Muscle of leg (tissue), 11 donors: Measurements from ENCODE around the gene PIMREG. TPM values are rescaled to one million over a fixed set of nuclear protein-coding genes. Genes with fewer than 3 reads are reported as not detected.

Experiments
- DNase-seq: peaks from one replicate; pipeline ENCODE4 v3.0.0; 2013
- H3K27ac ChIP-seq: one replicate; pipeline ENCODE4 v1.5.1; 2013; ENCODE audit warnings: mild to moderate bottlenecking, low read length, control low read depth
- H3K27me3 ChIP-seq: one replicate; pipeline ENCODE4 v1.6.1; 2013; ENCODE audit warnings: low read length; ENCODE audit not compliant: control insufficient read depth, insufficient read depth
- H3K36me3 ChIP-seq: one replicate; pipeline ENCODE4 v1.6.1; 2013; ENCODE audit warnings: low read length; ENCODE audit not compliant: control insufficient read depth, insufficient read depth
- H3K4me1 ChIP-seq: one replicate; pipeline ENCODE4 v1.6.1; 2013; ENCODE audit warnings: low read length; ENCODE audit not compliant: control insufficient read depth, insufficient read depth
- H3K4me3 ChIP-seq: one replicate; pipeline ENCODE4 v1.5.1; 2013; ENCODE audit warnings: low read length, control low read depth
- H3K9me3 ChIP-seq: replicated peaks from 2 replicates; pipeline ENCODE4 v1.6.1; 2013; ENCODE audit warnings: low read depth, low read length; ENCODE audit not compliant: control insufficient read depth
- WGBS: methylation state at CpG from one replicate; pipeline ENCODE4 v1.1.5; 2013; ENCODE audit warnings: missing lambda C conversion rate; ENCODE audit not compliant: insufficient coverage; 5-methylcytosine and 5-hydroxymethylcytosine counted together
- polyA plus RNA-seq, 8 donors: library from polyadenylated mRNA; unstranded; fragments of 120-200 nt; gene quantifications; one replicate each; pipeline versions ENCODE4 v1.2.1 to v1.2.3, GENCODE V29; 2013; ENCODE audit warnings: inconsistent platforms in 1 of 8, low replicate concordance in 1 of 8; ENCODE audit not compliant: insufficient read length in 8 of 8, insufficient read depth in 1 of 8
- total RNA-seq: library from RNA; stranded (reverse); fragments of 120-200 nt; gene quantifications from one replicate; pipeline ENCODE4 v1.2.4, GENCODE V29; 2013

The PIMREG gene
- total and polyA plus RNA-seq, 9 donors, result 11.3 to 22.9 (median 19.0) TPM

DNA sequence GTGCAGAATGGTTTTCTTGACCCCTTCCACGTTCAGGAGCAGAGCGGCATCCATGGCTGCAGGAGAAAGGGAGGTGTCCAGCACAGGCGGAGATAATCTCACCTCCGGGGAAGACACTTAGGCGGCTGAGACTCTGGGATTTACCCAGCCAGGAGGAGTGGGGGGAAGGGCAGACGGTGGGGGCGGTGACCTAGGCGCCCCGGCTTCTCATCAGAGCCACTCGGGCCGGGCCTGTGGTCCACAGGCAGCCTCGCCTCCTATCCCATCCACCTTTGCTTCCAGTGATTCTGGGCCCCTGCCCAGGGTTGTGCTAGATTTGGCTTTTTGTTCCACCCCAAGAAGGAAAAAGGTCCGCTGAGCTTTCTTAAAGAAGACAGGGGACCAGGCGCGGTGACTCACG is 9.2 kb upstream of the PIMREG start, which contains the start of gene AIPL1:
AIPL1 (minus strand) TSS at position 71 of the 400 bp plus-strand sequence; CDS start at position 54, 17 bp downstream.
- 45% methylated on average over 8 of the region's 16 CpGs for WGBS
- no peak for DNase-seq
- H3K4me3 ChIP-seq, result no peak within 1 kb of the TSS
- no peaks in the 10 kb centered on the region for H3K4me1 ChIP-seq
- peaks cover 12% of the 10 kb centered on the region for H3K27me3 ChIP-seq
- H3K9me3 ChIP-seq, result peaks cover 3% of the 10 kb centered on the region
- H3K36me3 ChIP-seq, result no peaks in the 10 kb centered on the region
- no peak within 1 kb of the TSS for H3K27ac ChIP-seq

GRCh38 chr17:6435968-6436367 is 8.3 kb upstream of the PIMREG start:
- no peak overlapping the region for H3K27ac ChIP-seq
- peaks cover 12% of the 10 kb centered on the region for H3K27me3 ChIP-seq
- H3K4me3 ChIP-seq, result no peak overlapping the region
- WGBS, result 0% methylated on average over 1 of the region's 9 CpGs
- peak; percentile 48 for DNase-seq
- H3K9me3 ChIP-seq, result peaks cover 1% of the 10 kb centered on the region
- no peaks in the 10 kb centered on the region for H3K4me1 ChIP-seq
- no peaks in the 10 kb centered on the region for H3K36me3 ChIP-seq

- Histone ChIP-seq H3K27ac (no peak overlapping the region), H3K36me3 (no peaks in the 10 kb centered on the region), H3K4me1 (no peaks in the 10 kb centered on the region), H3K9me3 (no peaks in the 10 kb centered on the region), H3K4me3 (no peak overlapping the region), H3K27me3 (peaks cover 12% of the 10 kb centered on the region)
- no CpG with 5 or more reads among the region's 4 CpGs for WGBS
- no peak for DNase-seq
Observed at GRCh38 chr17:6437466-6437865, 6.8 kb upstream of the PIMREG start.

DNA sequence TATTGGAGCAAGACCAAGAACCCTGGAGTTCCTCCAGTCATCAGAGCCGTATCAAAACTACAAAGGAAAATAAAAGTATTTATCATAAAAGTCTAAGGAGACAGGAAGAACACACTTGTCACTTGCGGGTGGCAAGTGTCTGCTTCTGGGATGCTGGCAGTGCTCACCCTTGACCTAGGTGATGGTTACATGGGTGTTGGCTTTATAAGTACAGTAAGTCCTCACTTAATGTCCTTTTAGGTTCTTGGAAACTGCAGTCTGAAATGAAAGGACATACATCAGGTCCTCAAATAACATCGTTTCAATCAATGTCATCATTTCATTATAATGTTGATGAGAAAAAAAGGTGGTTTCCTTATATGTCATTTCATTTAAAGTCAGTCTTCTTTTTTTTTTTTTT is 6.3 kb upstream of the PIMREG start:
- Histone ChIP-seq H3K9me3 (no peaks in the 10 kb centered on the region), H3K27ac (no peak overlapping the region), H3K4me3 (no peak overlapping the region), H3K36me3 (no peaks in the 10 kb centered on the region), H3K4me1 (no peaks in the 10 kb centered on the region), H3K27me3 (peaks cover 12% of the 10 kb centered on the region)
- no CpG with 5 or more reads among the region's 3 CpGs for WGBS
- DNase-seq, result no peak

GRCh38 chr17:6439951-6440350 is 4.3 kb upstream of the PIMREG start:
- Histone ChIP-seq H3K36me3 (no peaks in the 10 kb centered on the region), H3K9me3 (no peaks in the 10 kb centered on the region), H3K27me3 (peaks cover 12% of the 10 kb centered on the region), H3K4me1 (peaks cover 14% of the 10 kb centered on the region), H3K4me3 (no peak overlapping the region), H3K27ac (no peak overlapping the region)
- WGBS, result 27% methylated on average over 2 of the region's 4 CpGs
- no peak for DNase-seq

- H3K27me3 ChIP-seq, result peaks cover 2% of the 10 kb centered on the region
- H3K27ac ChIP-seq, result no peak overlapping the region
- peaks cover 10% of the 10 kb centered on the region for H3K36me3 ChIP-seq
- DNase-seq, result no peak
- H3K9me3 ChIP-seq, result no peaks in the 10 kb centered on the region
- no CpG with 5 or more reads among the region's 6 CpGs for WGBS
- peaks cover 21% of the 10 kb centered on the region for H3K4me1 ChIP-seq
- no peak overlapping the region for H3K4me3 ChIP-seq
Observed at GRCh38 chr17:6442775-6443174, 1.5 kb upstream of the PIMREG start.

DNA sequence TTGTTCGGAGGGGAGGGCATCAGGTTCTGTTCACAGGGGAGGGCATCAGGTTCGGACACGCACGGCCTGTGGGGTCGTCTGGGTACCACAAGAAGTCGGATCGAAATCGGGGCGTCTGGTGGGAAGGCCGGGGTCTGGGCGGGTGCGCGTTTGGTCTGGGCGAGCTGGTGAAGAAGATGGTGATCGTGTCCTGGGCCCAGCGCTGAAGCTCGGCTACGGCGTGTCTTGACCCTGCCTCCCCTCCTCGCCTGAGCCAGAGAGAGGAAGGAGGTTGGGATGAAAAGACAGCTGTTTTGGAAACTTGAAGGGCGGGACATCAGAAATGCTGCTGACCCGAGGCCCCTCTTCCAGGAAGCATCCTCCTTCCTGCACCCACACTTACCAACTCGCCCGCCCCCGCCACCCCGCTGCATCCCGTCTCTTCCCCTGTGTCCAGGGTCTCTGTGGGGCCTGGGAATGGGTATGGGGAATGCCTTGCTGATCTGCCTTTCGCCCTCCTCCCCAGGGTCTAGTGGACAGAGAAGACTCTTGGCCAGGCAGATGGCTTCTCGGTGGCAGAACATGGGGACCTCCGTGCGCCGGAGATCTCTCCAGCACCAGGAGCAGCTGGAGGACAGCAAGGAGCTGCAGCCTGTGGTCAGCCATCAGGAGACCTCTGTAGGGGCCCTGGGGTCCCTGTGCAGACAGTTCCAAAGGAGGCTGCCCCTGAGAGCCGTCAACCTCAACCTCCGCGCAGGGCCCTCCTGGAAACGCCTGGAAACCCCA is 498 bp downstream of the PIMREG start:
- H3K4me3 ChIP-seq, result peak overlapping the region; percentile 59
- WGBS, result 15% methylated on average over 28 of the region's 36 CpGs
- no peak for DNase-seq
- no peaks in the 10 kb centered on the region for H3K9me3 ChIP-seq
- H3K36me3 ChIP-seq, result peaks cover 22% of the 10 kb centered on the region
- H3K27me3 ChIP-seq, result peaks cover 2% of the 10 kb centered on the region
- peaks cover 21% of the 10 kb centered on the region for H3K4me1 ChIP-seq
- peak overlapping the region; percentile 51 for H3K27ac ChIP-seq

DNA sequence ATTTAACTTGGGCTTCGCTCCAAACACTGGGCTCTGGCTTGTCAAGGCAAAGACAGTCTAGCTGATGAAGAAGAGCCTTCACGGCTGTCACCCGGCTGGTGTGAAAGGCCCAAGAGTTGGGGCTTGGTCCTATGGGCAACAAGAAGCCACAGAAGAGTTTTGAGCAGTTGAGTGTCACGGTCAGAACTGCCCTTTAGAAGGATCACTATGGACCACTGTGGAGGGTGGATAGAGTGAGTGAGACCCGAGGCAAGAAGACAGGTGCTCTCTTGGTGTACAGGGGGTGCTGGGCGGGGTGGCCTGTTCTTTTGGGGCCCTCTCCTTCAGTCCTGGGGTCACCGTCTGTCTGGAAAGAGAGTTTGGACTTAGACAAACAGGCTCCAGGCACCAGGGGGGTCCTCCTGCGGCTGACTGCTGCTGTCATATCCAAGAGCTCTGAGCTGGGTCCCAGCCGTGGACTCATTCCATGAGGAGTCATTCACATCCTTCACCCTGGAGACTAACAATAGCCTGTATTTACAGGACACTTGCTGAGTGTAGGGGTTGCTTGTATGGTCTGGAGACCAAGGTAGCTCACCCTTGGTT is 2.4 kb downstream of the PIMREG start:
- no peak for DNase-seq
- Histone ChIP-seq H3K4me1 (peaks cover 33% of the 10 kb centered on the region), H3K36me3 (peaks cover 27% of the 10 kb centered on the region), H3K4me3 (no peak overlapping the region), H3K9me3 (no peaks in the 10 kb centered on the region), H3K27ac (no peak overlapping the region), H3K27me3 (no peaks in the 10 kb centered on the region)
- 91% methylated on average over 8 of the region's 9 CpGs for WGBS

GRCh38 chr17:6448473-6448872 is 4.2 kb downstream of the PIMREG start:
- H3K4me3 ChIP-seq, result no peak overlapping the region
- no peak overlapping the region for H3K27ac ChIP-seq
- WGBS, result 97% methylated on average over 6 of the region's 6 CpGs
- no peaks in the 10 kb centered on the region for H3K27me3 ChIP-seq
- no peaks in the 10 kb centered on the region for H3K9me3 ChIP-seq
- peaks cover 27% of the 10 kb centered on the region for H3K36me3 ChIP-seq
- H3K4me1 ChIP-seq, result peaks cover 30% of the 10 kb centered on the region
- DNase-seq, result no peak

DNA sequence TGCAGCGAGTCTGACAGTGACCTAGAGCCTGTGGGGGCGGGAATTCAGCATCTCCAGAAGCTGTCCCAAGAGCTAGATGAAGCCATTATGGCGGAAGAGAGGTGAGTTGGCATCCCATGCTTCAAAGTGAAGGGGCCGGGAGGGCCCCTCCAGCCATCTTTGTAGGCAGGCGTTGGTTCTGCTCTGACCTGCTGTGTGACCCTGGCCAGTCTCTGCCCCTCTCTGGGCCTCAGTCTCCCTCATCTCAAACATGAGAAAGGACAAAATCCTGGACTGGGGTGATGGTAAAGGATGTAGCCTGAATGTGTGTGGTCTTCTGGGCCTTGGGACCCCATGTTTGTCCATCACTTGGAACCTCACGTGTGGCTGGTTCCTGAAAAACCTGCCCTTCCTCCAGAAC is 5.1 kb downstream of the PIMREG start:
- Histone ChIP-seq H3K36me3 (peaks cover 27% of the 10 kb centered on the region), H3K27ac (no peak overlapping the region), H3K4me1 (peaks cover 27% of the 10 kb centered on the region), H3K9me3 (no peaks in the 10 kb centered on the region), H3K27me3 (no peaks in the 10 kb centered on the region), H3K4me3 (no peak overlapping the region)
- no peak for DNase-seq
- 96% methylated on average over 4 of the region's 6 CpGs for WGBS
